HL-60 (cell line): Measurements from ENCODE around the gene CBX1.

Experiments
- CTCF ChIP-seq: IDR thresholded peaks from one replicate; pipeline ENCODE4 v1.5.1; 2011; ENCODE audit warnings: low read length, control low read depth, inconsistent platforms; ENCODE audit not compliant: insufficient read depth
- POLR2AphosphoS5 ChIP-seq: IDR thresholded peaks from 2 replicates; pipeline ENCODE4 v1.6.1; 2012; ENCODE audit warnings: low read depth
- TF ChIP-seq, protein P1 (sequence below): IDR thresholded peaks from 2 replicates; pipeline ENCODE4 v1.6.1; 2012; ENCODE audit warnings: low read depth; ENCODE audit not compliant: insufficient replicate concordance

- no peak for TF ChIP-seq CTCF
- TF ChIP-seq, protein P1, sequence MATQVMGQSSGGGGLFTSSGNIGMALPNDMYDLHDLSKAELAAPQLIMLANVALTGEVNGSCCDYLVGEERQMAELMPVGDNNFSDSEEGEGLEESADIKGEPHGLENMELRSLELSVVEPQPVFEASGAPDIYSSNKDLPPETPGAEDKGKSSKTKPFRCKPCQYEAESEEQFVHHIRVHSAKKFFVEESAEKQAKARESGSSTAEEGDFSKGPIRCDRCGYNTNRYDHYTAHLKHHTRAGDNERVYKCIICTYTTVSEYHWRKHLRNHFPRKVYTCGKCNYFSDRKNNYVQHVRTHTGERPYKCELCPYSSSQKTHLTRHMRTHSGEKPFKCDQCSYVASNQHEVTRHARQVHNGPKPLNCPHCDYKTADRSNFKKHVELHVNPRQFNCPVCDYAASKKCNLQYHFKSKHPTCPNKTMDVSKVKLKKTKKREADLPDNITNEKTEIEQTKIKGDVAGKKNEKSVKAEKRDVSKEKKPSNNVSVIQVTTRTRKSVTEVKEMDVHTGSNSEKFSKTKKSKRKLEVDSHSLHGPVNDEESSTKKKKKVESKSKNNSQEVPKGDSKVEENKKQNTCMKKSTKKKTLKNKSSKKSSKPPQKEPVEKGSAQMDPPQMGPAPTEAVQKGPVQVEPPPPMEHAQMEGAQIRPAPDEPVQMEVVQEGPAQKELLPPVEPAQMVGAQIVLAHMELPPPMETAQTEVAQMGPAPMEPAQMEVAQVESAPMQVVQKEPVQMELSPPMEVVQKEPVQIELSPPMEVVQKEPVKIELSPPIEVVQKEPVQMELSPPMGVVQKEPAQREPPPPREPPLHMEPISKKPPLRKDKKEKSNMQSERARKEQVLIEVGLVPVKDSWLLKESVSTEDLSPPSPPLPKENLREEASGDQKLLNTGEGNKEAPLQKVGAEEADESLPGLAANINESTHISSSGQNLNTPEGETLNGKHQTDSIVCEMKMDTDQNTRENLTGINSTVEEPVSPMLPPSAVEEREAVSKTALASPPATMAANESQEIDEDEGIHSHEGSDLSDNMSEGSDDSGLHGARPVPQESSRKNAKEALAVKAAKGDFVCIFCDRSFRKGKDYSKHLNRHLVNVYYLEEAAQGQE, result no peak
- no peak for TF ChIP-seq POLR2AphosphoS5
These were observed 25.2 kb upstream of the CBX1 start for GRCh38 chr17:48126532-48126850.
